Measurements from ENCODE around the gene SCAF1. TPM values are rescaled to one million over a fixed set of nuclear protein-coding genes. Genes with fewer than 3 reads are reported as not detected.

SCAF1 gene
- total RNA-seq, 1 experiment from 2014 or later, result 83.4 TPM

- intact Hi-C loops (cut with micrococcal nuclease; ENCODE audit: unreplicated experiment), result loop anchor here (1.0 kb wide), 2 partner anchors 11 to 25 kb away; partner anchors contain the start of gene RRAS
- H3K27me3 Mint-ChIP-seq (ENCODE audit: insufficient read depth, unreplicated experiment), result no peaks in the 10 kb centered on the region
- Histone ChIP-seq H3K36me3 (ENCODE audit: control insufficient read depth, insufficient read depth, low read length) (peaks cover 4% of the 10 kb centered on the region), H3K27me3 (replicated peaks; ENCODE audit: control insufficient read depth, insufficient read depth, low read length) (no peaks in the 10 kb centered on the region), H3K4me3 (ENCODE audit: low read depth, low read length) (peak within 1 kb of the TSS; percentile 86), H3K9me3 (no peaks in the 10 kb centered on the region; the same call in 1 of the 2 replicates), H3K4me1 (peaks cover 13% of the 10 kb centered on the region; the same call in 1 of the 2 replicates)
- POLR2A ChIA-PET, result interaction anchor here (0.6 to 2.6 kb wide), 5 partner anchors 9 to 75 kb away, joined by 4 to 24 read pairs (median 15); partner anchors contain the start of genes PRMT1, RRAS and SCAF1
- peaks cover 80% of the 10 kb centered on the region for H3K36me3 Mint-ChIP-seq (ENCODE audit: insufficient read depth, unreplicated experiment)
- CTCF ChIA-PET, result interaction anchor here (0.5 to 2.0 kb wide), 3 partner anchors 25 to 171 kb away, joined by 4 to 11 read pairs (median 7); partner anchors contain the start of gene RRAS
- peaks cover 18% of the 10 kb centered on the region for H3K4me1 Mint-ChIP-seq (ENCODE audit: low read depth, unreplicated experiment)
- H3K9me3 Mint-ChIP-seq (ENCODE audit: unreplicated experiment), result no peaks in the 10 kb centered on the region
- peak within 1 kb of the TSS; percentile 93 for H3K4me3 Mint-ChIP-seq (ENCODE audit: unreplicated experiment)
- peak within 1 kb of the TSS; percentile 89 for H3K27ac Mint-ChIP-seq (ENCODE audit: unreplicated experiment)
- TF ChIP-seq, protein P1, sequence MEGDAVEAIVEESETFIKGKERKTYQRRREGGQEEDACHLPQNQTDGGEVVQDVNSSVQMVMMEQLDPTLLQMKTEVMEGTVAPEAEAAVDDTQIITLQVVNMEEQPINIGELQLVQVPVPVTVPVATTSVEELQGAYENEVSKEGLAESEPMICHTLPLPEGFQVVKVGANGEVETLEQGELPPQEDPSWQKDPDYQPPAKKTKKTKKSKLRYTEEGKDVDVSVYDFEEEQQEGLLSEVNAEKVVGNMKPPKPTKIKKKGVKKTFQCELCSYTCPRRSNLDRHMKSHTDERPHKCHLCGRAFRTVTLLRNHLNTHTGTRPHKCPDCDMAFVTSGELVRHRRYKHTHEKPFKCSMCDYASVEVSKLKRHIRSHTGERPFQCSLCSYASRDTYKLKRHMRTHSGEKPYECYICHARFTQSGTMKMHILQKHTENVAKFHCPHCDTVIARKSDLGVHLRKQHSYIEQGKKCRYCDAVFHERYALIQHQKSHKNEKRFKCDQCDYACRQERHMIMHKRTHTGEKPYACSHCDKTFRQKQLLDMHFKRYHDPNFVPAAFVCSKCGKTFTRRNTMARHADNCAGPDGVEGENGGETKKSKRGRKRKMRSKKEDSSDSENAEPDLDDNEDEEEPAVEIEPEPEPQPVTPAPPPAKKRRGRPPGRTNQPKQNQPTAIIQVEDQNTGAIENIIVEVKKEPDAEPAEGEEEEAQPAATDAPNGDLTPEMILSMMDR (IDR thresholded peaks at IDR 0.05; ENCODE audit: insufficient read depth in 1 of 2, low read depth in 1 of 2, low read length in 1 of 2, severe bottlenecking in 1 of 2, unreplicated experiment in 1 of 2), result no peak
- peak; percentile 97 to 98 for DNase-seq
- TSS peak; percentile 55 for BruUV-seq (replicated peaks)
These were observed 23.5 kb downstream of the SCAF1 start, which contains the start of the genes BCL2L12 and IRF3 for GRCh38 chr19:49665351-49666119. Gene BCL2L12, plus strand, starts transcription at chr19:49665933. Its CDS starts 760 bp downstream, at chr19:49666693. Gene IRF3, minus strand, starts transcription at chr19:49665857. Its CDS starts 1,019 bp downstream, at chr19:49664838.

GRCh38 chr19:49666120-49666444, 24.1 kb downstream of the SCAF1 start:
- H3K4me1 Mint-ChIP-seq (ENCODE audit: low read depth, unreplicated experiment), result peaks cover 18% of the 10 kb centered on the region
- BruUV-seq (replicated peaks), result TSS peak; percentile 77
- DNase-seq, result no peak
- intact Hi-C loops (cut with micrococcal nuclease; ENCODE audit: unreplicated experiment), result no loop called here
- H3K4me1 ChIP-seq, result peaks cover 13% of the 10 kb centered on the region; the same call in 1 of the 2 replicates
- no peaks in the 10 kb centered on the region for H3K27me3 Mint-ChIP-seq (ENCODE audit: insufficient read depth, unreplicated experiment)
- ChIA-PET POLR2A (interaction anchor here (0.6 to 2.6 kb wide), 3 partner anchors 11 to 75 kb away, joined by 8 to 24 read pairs (median 15); partner anchors contain the start of genes PRMT1 and RRAS), CTCF (interaction anchor here (2.0 kb wide), 1 partner anchor 96 kb away, joined by 7 read pairs; no protein-coding TSS in a partner anchor)
- peaks cover 4% of the 10 kb centered on the region for H3K36me3 ChIP-seq (ENCODE audit: control insufficient read depth, insufficient read depth, low read length)
- peak overlapping the region; percentile 86 for H3K4me3 ChIP-seq (ENCODE audit: low read depth, low read length)
- H3K36me3 Mint-ChIP-seq (ENCODE audit: insufficient read depth, unreplicated experiment), result peaks cover 78% of the 10 kb centered on the region
- no peaks in the 10 kb centered on the region for H3K9me3 ChIP-seq
- no peaks in the 10 kb centered on the region for H3K27me3 ChIP-seq (replicated peaks; ENCODE audit: control insufficient read depth, insufficient read depth, low read length)
- no peaks in the 10 kb centered on the region for H3K9me3 Mint-ChIP-seq (ENCODE audit: unreplicated experiment)
- TF ChIP-seq, protein P1 (IDR thresholded peaks at IDR 0.05; ENCODE audit: insufficient read depth in 1 of 2, low read depth in 1 of 2, low read length in 1 of 2, severe bottlenecking in 1 of 2, unreplicated experiment in 1 of 2), result no peak
- H3K4me3 Mint-ChIP-seq (ENCODE audit: unreplicated experiment), result peak overlapping the region; percentile 93
- H3K27ac Mint-ChIP-seq (ENCODE audit: unreplicated experiment), result peak overlapping the region; percentile 89

DNA sequence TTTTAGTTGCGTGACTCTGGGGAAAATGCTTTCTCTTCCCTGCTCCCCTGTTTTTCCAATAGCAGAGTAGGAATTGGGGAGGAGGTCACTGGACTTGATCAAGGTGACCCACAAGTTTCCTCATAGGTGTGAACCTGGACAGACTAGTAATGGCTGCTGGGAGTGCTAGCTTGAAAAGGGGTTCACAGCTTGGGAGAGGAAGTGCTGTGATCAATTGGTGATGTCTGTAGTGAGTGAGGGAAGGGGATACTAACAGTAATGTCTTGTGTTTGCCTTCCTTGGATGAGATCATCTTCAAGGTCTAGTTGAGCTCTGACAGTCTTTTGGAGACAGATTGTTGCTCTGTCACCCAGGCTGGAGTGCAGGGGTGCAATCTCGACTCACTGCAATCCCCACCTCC, 25.5 kb downstream of the SCAF1 start:
- TF ChIP-seq, protein P1 (IDR thresholded peaks at IDR 0.05; ENCODE audit: insufficient read depth in 1 of 2, low read depth in 1 of 2, low read length in 1 of 2, severe bottlenecking in 1 of 2, unreplicated experiment in 1 of 2), result no peak
- peaks cover 28% of the 10 kb centered on the region for H3K4me1 Mint-ChIP-seq (ENCODE audit: low read depth, unreplicated experiment)
- H3K36me3 Mint-ChIP-seq (ENCODE audit: insufficient read depth, unreplicated experiment), result peaks cover 74% of the 10 kb centered on the region
- H3K4me3 ChIP-seq (ENCODE audit: low read depth, low read length), result no peak overlapping the region
- no peaks in the 10 kb centered on the region for H3K27me3 Mint-ChIP-seq (ENCODE audit: insufficient read depth, unreplicated experiment)
- no peak for DNase-seq
- H3K4me3 Mint-ChIP-seq (ENCODE audit: unreplicated experiment), result peak overlapping the region; percentile 93
- ChIA-PET CTCF (no interaction called here), POLR2A (interaction anchor here (0.8 kb wide), 1 partner anchor 9 kb away, joined by 3 read pairs; no protein-coding TSS in a partner anchor)
- no peaks in the 10 kb centered on the region for H3K27me3 ChIP-seq (replicated peaks; ENCODE audit: control insufficient read depth, insufficient read depth, low read length)
- peak overlapping the region; percentile 89 for H3K27ac Mint-ChIP-seq (ENCODE audit: unreplicated experiment)
- H3K36me3 ChIP-seq (ENCODE audit: control insufficient read depth, insufficient read depth, low read length), result peaks cover 2% of the 10 kb centered on the region
- H3K4me1 ChIP-seq, result peaks cover 23% of the 10 kb centered on the region
- intact Hi-C loops (cut with micrococcal nuclease; ENCODE audit: unreplicated experiment), result no loop called here
- no peaks in the 10 kb centered on the region for H3K9me3 Mint-ChIP-seq (ENCODE audit: unreplicated experiment)
- no peaks in the 10 kb centered on the region for H3K9me3 ChIP-seq
- no TSS peak for BruUV-seq (replicated peaks)

Measured in Caco-2 (cell line).